ENCODE results near the gene KCNJ2.

The KCNJ2 gene

GRCh38 chr17:70171159-70171558 lies 1.8 kb downstream of the KCNJ2 start:
- H3K27me3 ChIP-seq (ENCODE audit: low read depth, low read length), result no peaks in the 10 kb centered on the region
- H3K4me2 ChIP-seq (ENCODE audit: low read length), result no peak overlapping the region
- no peak for TF ChIP-seq EZH2phosphoT487 (IDR thresholded peaks at IDR 0.05; ENCODE audit: low read depth)
- TF ChIP-seq, protein P1, sequence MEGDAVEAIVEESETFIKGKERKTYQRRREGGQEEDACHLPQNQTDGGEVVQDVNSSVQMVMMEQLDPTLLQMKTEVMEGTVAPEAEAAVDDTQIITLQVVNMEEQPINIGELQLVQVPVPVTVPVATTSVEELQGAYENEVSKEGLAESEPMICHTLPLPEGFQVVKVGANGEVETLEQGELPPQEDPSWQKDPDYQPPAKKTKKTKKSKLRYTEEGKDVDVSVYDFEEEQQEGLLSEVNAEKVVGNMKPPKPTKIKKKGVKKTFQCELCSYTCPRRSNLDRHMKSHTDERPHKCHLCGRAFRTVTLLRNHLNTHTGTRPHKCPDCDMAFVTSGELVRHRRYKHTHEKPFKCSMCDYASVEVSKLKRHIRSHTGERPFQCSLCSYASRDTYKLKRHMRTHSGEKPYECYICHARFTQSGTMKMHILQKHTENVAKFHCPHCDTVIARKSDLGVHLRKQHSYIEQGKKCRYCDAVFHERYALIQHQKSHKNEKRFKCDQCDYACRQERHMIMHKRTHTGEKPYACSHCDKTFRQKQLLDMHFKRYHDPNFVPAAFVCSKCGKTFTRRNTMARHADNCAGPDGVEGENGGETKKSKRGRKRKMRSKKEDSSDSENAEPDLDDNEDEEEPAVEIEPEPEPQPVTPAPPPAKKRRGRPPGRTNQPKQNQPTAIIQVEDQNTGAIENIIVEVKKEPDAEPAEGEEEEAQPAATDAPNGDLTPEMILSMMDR (IDR thresholded peaks at IDR 0.05; ENCODE audit: low read depth, low read length), result no peak
- no peak overlapping the region for H2AFZ ChIP-seq (ENCODE audit: low read depth, low read length)
- H3K27ac ChIP-seq (ENCODE audit: low read length), result no peak overlapping the region
- H3K36me3 ChIP-seq (replicated peaks; ENCODE audit: low read depth, low read length), result no peaks in the 10 kb centered on the region
- no peak overlapping the region for H3K9ac ChIP-seq (ENCODE audit: low read length)
- H3K9me3 ChIP-seq (ENCODE audit: insufficient read depth, low read length), result no peaks in the 10 kb centered on the region
- peaks cover 14% of the 10 kb centered on the region for H3K4me1 ChIP-seq (ENCODE audit: low read length)
- H3K79me2 ChIP-seq (ENCODE audit: low read length), result no peaks in the 10 kb centered on the region
- no peak overlapping the region for H3K4me3 ChIP-seq (ENCODE audit: low read length)
- no peaks in the 10 kb centered on the region for H4K20me1 ChIP-seq (ENCODE audit: insufficient read depth, low read length)

DNA sequence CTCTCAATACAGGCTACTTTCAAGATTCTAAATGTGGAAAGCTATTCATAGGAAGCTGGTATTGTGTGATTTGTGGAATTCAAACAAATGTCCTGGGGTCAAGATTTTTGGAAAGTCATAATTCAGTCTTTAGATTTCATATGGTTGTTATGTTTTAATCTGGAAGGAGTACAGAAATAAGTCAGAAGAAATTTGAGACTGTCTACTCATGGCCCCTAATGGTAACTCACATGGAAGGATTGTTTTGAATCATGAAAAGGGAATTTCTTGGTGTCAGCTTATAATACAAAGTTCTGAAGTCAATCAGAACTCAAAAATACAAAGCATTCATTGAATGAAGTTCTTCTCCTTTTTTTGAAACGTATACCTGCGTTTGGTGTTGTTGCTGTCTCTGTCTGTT lies 3.1 kb downstream of the KCNJ2 start:
- Histone ChIP-seq H3K27ac (ENCODE audit: low read length) (no peak overlapping the region), H3K27me3 (ENCODE audit: low read depth, low read length) (no peaks in the 10 kb centered on the region), H3K79me2 (ENCODE audit: low read length) (no peaks in the 10 kb centered on the region), H3K9ac (ENCODE audit: low read length) (no peak overlapping the region), H3K36me3 (replicated peaks; ENCODE audit: low read depth, low read length) (no peaks in the 10 kb centered on the region), H3K4me1 (ENCODE audit: low read length) (peaks cover 14% of the 10 kb centered on the region), H3K4me2 (ENCODE audit: low read length) (no peak overlapping the region), H3K4me3 (ENCODE audit: low read length) (no peak overlapping the region), H3K9me3 (ENCODE audit: insufficient read depth, low read length) (no peaks in the 10 kb centered on the region), H4K20me1 (ENCODE audit: insufficient read depth, low read length) (no peaks in the 10 kb centered on the region), H2AFZ (ENCODE audit: low read depth, low read length) (no peak overlapping the region)
- TF ChIP-seq EZH2phosphoT487 (IDR thresholded peaks at IDR 0.05; ENCODE audit: low read depth), result no peak

DNA sequence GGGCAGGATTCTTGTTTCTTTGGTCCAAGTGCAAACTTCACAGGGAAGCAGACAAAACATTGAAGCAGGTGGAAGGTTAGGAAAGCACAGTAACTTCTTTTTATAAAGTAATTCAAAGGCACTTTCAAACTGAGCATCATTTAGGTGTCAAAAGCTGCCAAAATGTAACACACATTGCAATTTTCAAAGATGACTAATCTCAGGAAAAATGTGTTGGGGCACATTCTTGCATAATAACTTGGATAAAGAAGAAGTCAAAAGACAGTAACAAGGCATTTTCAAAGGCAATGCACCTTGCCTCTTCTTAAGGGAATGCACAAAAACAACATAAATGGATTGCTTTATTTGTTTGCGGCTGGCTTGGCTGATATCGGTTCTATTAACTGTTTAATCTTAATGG lies 3.6 kb downstream of the KCNJ2 start:
- no peaks in the 10 kb centered on the region for H3K27me3 ChIP-seq (ENCODE audit: low read depth, low read length)
- no peaks in the 10 kb centered on the region for H3K9me3 ChIP-seq (ENCODE audit: insufficient read depth, low read length)
- no peaks in the 10 kb centered on the region for H4K20me1 ChIP-seq (ENCODE audit: insufficient read depth, low read length)
- no peak overlapping the region for H2AFZ ChIP-seq (ENCODE audit: low read depth, low read length)
- peaks cover 14% of the 10 kb centered on the region for H3K4me1 ChIP-seq (ENCODE audit: low read length)
- H3K9ac ChIP-seq (ENCODE audit: low read length), result no peak overlapping the region
- no peak overlapping the region for H3K4me3 ChIP-seq (ENCODE audit: low read length)
- no peak overlapping the region for H3K27ac ChIP-seq (ENCODE audit: low read length)
- no peaks in the 10 kb centered on the region for H3K79me2 ChIP-seq (ENCODE audit: low read length)
- H3K36me3 ChIP-seq (replicated peaks; ENCODE audit: low read depth, low read length), result no peaks in the 10 kb centered on the region
- H3K4me2 ChIP-seq (ENCODE audit: low read length), result no peak overlapping the region
- TF ChIP-seq, protein P1 (IDR thresholded peaks at IDR 0.05; ENCODE audit: low read depth, low read length), result no peak
- TF ChIP-seq EZH2phosphoT487 (IDR thresholded peaks at IDR 0.05; ENCODE audit: low read depth), result no peak

DNA sequence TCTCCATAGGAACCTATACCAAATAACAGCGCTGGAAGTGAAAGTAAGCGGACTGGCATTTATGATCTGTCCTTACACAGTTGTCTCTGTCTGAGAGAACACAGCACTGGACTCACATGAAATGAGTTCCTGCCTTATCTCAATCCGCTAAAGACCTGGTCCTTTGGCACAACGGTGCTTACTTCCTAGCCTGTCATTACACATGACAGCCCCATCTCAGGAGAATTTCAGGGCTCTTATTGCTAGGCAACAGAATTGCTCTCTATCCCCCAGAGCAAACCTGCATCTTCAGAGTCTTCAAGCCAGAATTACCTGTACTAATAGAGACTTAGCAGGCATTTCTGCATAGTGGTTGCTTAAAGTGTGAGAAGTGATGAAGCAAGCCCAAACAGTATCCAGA lies 4.3 kb downstream of the KCNJ2 start:
- H4K20me1 ChIP-seq (ENCODE audit: insufficient read depth, low read length), result no peaks in the 10 kb centered on the region
- no peaks in the 10 kb centered on the region for H3K36me3 ChIP-seq (replicated peaks; ENCODE audit: low read depth, low read length)
- no peaks in the 10 kb centered on the region for H3K9me3 ChIP-seq (ENCODE audit: insufficient read depth, low read length)

More for the DNA sequence above, 4.3 kb downstream of the KCNJ2 start:
- H3K79me2 ChIP-seq (ENCODE audit: low read length), result no peaks in the 10 kb centered on the region
- no peaks in the 10 kb centered on the region for H3K27me3 ChIP-seq (ENCODE audit: low read depth, low read length)
- no peak overlapping the region for H3K4me2 ChIP-seq (ENCODE audit: low read length)
- no peak overlapping the region for H2AFZ ChIP-seq (ENCODE audit: low read depth, low read length)
- no peak overlapping the region for H3K27ac ChIP-seq (ENCODE audit: low read length)
- H3K4me1 ChIP-seq (ENCODE audit: low read length), result peaks cover 14% of the 10 kb centered on the region
- TF ChIP-seq, protein P1 (IDR thresholded peaks at IDR 0.05; ENCODE audit: low read depth, low read length), result no peak
- no peak for TF ChIP-seq EZH2phosphoT487 (IDR thresholded peaks at IDR 0.05; ENCODE audit: low read depth)
- H3K4me3 ChIP-seq (ENCODE audit: low read length), result no peak overlapping the region
- H3K9ac ChIP-seq (ENCODE audit: low read length), result no peak overlapping the region
